HepG2 (cell line): ENCODE measurements around the gene KBTBD13. TPM values are rescaled to one million over a fixed set of nuclear protein-coding genes. Genes with fewer than 3 reads are reported as not detected.

Source experiments
- AFF4 ChIP-seq: sonication (generic); formaldehyde crosslinking; IDR thresholded peaks from 2 replicates; pipeline ENCODE4 v1.4.0; 2020; ENCODE audit warnings: missing genetic modification reagents
- ATAD3A ChIP-seq: sonication (generic); formaldehyde crosslinking; IDR thresholded peaks from 2 replicates; pipeline ENCODE4 v1.4.0; 2020; ENCODE audit warnings: missing genetic modification reagents
- HMGXB3 ChIP-seq: sonication (generic); formaldehyde crosslinking; IDR thresholded peaks from 2 replicates; pipeline ENCODE4 v1.4.0; 2020; ENCODE audit warnings: missing genetic modification reagents, borderline replicate concordance
- KLF13 ChIP-seq: sonication (generic); formaldehyde crosslinking; IDR thresholded peaks from 2 replicates; pipeline ENCODE4 v1.4.0; 2020; ENCODE audit warnings: mild to moderate bottlenecking, missing genetic modification reagents
- NFRKB ChIP-seq: fragments of 450-650 bp; IDR thresholded peaks from 2 replicates; pipeline ENCODE4 v1.6.1; 2017
- NR1H2 ChIP-seq: sonication (generic); formaldehyde crosslinking; IDR thresholded peaks from 2 replicates; pipeline ENCODE4 v1.8.1; 2022; ENCODE audit warnings: low read depth, missing genetic modification reagents, borderline replicate concordance
- SRSF4 ChIP-seq: fragments of 200-400 bp; formaldehyde crosslinking; IDR thresholded peaks from one replicate; pipeline ENCODE4 v1.6.1; 2018; ENCODE audit warnings: mild to moderate bottlenecking, low read depth, low read length, moderate library complexity; ENCODE audit not compliant: poor library complexity, severe bottlenecking
- THAP8 ChIP-seq: sonication (generic); formaldehyde crosslinking; IDR thresholded peaks from 2 replicates; pipeline ENCODE4 v1.5.1; 2020; ENCODE audit warnings: missing genetic modification reagents, mild to moderate bottlenecking, borderline replicate concordance
- TIGD3 ChIP-seq: sonication (generic); formaldehyde crosslinking; IDR thresholded peaks from 2 replicates; pipeline ENCODE4 v1.5.1; 2020; ENCODE audit warnings: mild to moderate bottlenecking, missing genetic modification reagents, borderline replicate concordance
- ZFP62 ChIP-seq: sonication (generic); formaldehyde crosslinking; IDR thresholded peaks from 2 replicates; pipeline ENCODE4 v1.4.0; 2020; ENCODE audit warnings: missing genetic modification reagents
- ZNF224 ChIP-seq: sonication (generic); formaldehyde crosslinking; IDR thresholded peaks from 2 replicates; pipeline ENCODE4 v1.5.0; 2020; ENCODE audit warnings: mild to moderate bottlenecking, missing genetic modification reagents
- ZNF232 ChIP-seq: sonication (generic); formaldehyde crosslinking; IDR thresholded peaks from 2 replicates; pipeline ENCODE4 v1.4.0; 2020; ENCODE audit warnings: missing genetic modification reagents, borderline replicate concordance
- ZNF253 ChIP-seq: sonication (generic); formaldehyde crosslinking; IDR thresholded peaks from 2 replicates; pipeline ENCODE4 v1.8.0; 2022; ENCODE audit warnings: mild to moderate bottlenecking, missing genetic modification reagents, borderline replicate concordance
- ZNF275 ChIP-seq: sonication (generic); formaldehyde crosslinking; IDR thresholded peaks from 2 replicates; pipeline ENCODE4 v1.8.0; 2022; ENCODE audit warnings: missing genetic modification reagents, mild to moderate bottlenecking, inconsistent platforms, borderline replicate concordance
- ZNF329 ChIP-seq: sonication (generic); formaldehyde crosslinking; IDR thresholded peaks from 2 replicates; pipeline ENCODE4 v1.9.0; 2021; ENCODE audit warnings: low read depth, mild to moderate bottlenecking, missing genetic modification reagents
- ZNF572 ChIP-seq: sonication (generic); formaldehyde crosslinking; IDR thresholded peaks from 2 replicates; pipeline ENCODE4 v1.5.1; 2020; ENCODE audit warnings: mild to moderate bottlenecking, missing genetic modification reagents
- ZNF629 ChIP-seq: sonication (generic); formaldehyde crosslinking; conservative IDR thresholded peaks from 2 replicates; pipeline ENCODE4 v1.5.0; 2020; ENCODE audit warnings: missing genetic modification reagents
- ZNF768 ChIP-seq: sonication (generic); formaldehyde crosslinking; IDR thresholded peaks from 2 replicates; pipeline ENCODE4 v1.4.0; 2020; ENCODE audit warnings: missing genetic modification reagents
- polyA plus RNA-seq, 8 experiments: library from polyadenylated mRNA; depleted of rRNA in 3 of 8; stranded (reverse) in 7 of 8; unstranded in 1 of 8; fragments of >200 nt; fragmentation: Illumina TruSeq in 4 of 8; extraction: Trizol in 4 of 8; gene quantifications; 2 replicates each; pipeline versions ENCODE4 v1.2.1 to v1.2.3, GENCODE V29; 2011 to 2016; ENCODE audit warnings: low read depth in 4 of 8, missing spikeins in 1 of 8, mixed read lengths in 1 of 8; ENCODE audit not compliant: insufficient read depth in 1 of 8
- total RNA-seq, 5 experiments: library from RNA; depleted of rRNA; stranded (reverse); fragments of >200 nt; fragmentation: Illumina TruSeq; extraction: Trizol; gene quantifications; 2 replicates each; pipeline ENCODE4 v1.2.3, GENCODE V29; 2016; ENCODE audit warnings: low read depth in 1 of 5

KBTBD13 gene
- total and polyA plus RNA-seq, 2 of the 13 experiments (the other 11 are each of a cell fraction or from before 2014, with no cell fraction given), result not detected

GRCh38 chr15:65032801-65033537 lies 43.6 kb upstream of the KBTBD13 start (continued):
- no peak for TF ChIP-seq ATAD3A
- no peak for TF ChIP-seq HMGXB3 (CRISPR knock-in tag)
- TF ChIP-seq ZNF768, result peak; percentile 52
- TF ChIP-seq KLF13 (CRISPR knock-in tag), result no peak; the same call in 1 of the 2 replicates
- no peak for TF ChIP-seq ZFP62
- no peak for TF ChIP-seq ZNF253 (CRISPR knock-in tag)
- TF ChIP-seq ZNF629, result no peak
- no peak for TF ChIP-seq NFRKB
- TF ChIP-seq ZNF232 (CRISPR knock-in tag), result peak; percentile 18; the same call in 1 of the 2 replicates
- TF ChIP-seq ZNF572 (CRISPR knock-in tag), result 0 out of 2 replicates have a peak, but pooled peaks have one; percentile 47
- no peak for TF ChIP-seq SRSF4
- no peak for TF ChIP-seq AFF4 (CRISPR knock-in tag)
- no peak for TF ChIP-seq ZNF275
- no peak for TF ChIP-seq NR1H2 (CRISPR knock-in tag)
- TF ChIP-seq TIGD3 (CRISPR knock-in tag), result no peak
- TF ChIP-seq ZNF329 (CRISPR knock-in tag), result no peak
- TF ChIP-seq THAP8 (CRISPR knock-in tag), result no peak
- TF ChIP-seq ZNF224 (CRISPR knock-in tag), result no peak
